Peyer's patch (tissue), 4 donors: Measurements from ENCODE around the gene GADL1. TPM values are rescaled to one million over a fixed set of nuclear protein-coding genes. Genes with fewer than 3 reads are reported as not detected.
A peak's percentile ranks its signal among the peaks of the same experiment; 100 is the strongest.

Source experiments
- DNase-seq, 3 donors: peaks; one replicate each; pipeline ENCODE4 v3.0.0-alpha.2; 2017 to 2019
- H3K27ac ChIP-seq, 4 donors: fragments of 200-600 bp; sonication (generic); one replicate each; pipeline ENCODE4 v1.5.1; 2016 to 2019
- H3K27me3 ChIP-seq, 2 donors: fragments of 200-600 bp; sonication (generic); one replicate each; pipeline ENCODE4 v1.5.1; 2019
- H3K36me3 ChIP-seq, 3 donors: fragments of 200-600 bp; sonication (generic); one replicate each; pipeline ENCODE4 v1.5.1; 2016 to 2019
- H3K4me1 ChIP-seq, 4 donors: fragments of 200-600 bp; sonication (generic); one replicate each; pipeline ENCODE4 v1.5.1; 2016 to 2019
- H3K4me3 ChIP-seq, 4 donors: fragments of 200-600 bp; sonication (generic); 1 replicate in 3 of 4; 2 replicates in 1 of 4; pipeline ENCODE4 v1.5.1; 2016 to 2019; ENCODE audit warnings: mild to moderate bottlenecking in 1 of 4
- H3K9me3 ChIP-seq, 4 donors: fragments of 200-600 bp; sonication (generic); one replicate each; pipeline ENCODE4 v1.5.1; 2016 to 2019; ENCODE audit warnings: mild to moderate bottlenecking in 1 of 4
- CTCF ChIP-seq, 6 experiments: fragments of 450-650 bp in 4 of 6; fragments of 200-600 bp in 2 of 6; sonication (generic) in 1 of 6; IDR thresholded peaks; one replicate each; pipeline ENCODE4 v1.5.1; 2017 to 2019; ENCODE audit warnings: antibody characterized with exemption in 6 of 6, mild to moderate bottlenecking in 3 of 6, moderate library complexity in 1 of 6
- POLR2A ChIP-seq, 2 donors: fragments of 450-650 bp; IDR thresholded peaks; one replicate each; pipeline ENCODE4 v1.5.1; 2017; ENCODE audit warnings: antibody characterized with exemption in 2 of 2, mild to moderate bottlenecking in 2 of 2, moderate library complexity in 2 of 2
- total RNA-seq, 4 donors: library from RNA; depleted of rRNA; stranded (reverse); fragments of >200 nt; gene quantifications; one replicate each; pipeline ENCODE4 v1.1.0, GENCODE V29; 2016

The GADL1 gene
- total RNA-seq, 4 donors from 2014 or later, result not detected

GRCh38 chr3:30695302-30696061 is 199.0 kb downstream of the GADL1 start:
- Histone ChIP-seq H3K4me3 (no peak overlapping the region), H3K36me3 (peaks cover 0 to 43% (median 0%) of the 10 kb centered on the region in 3 donors), H3K9me3 (no peaks in the 10 kb centered on the region), H3K27me3 (no peaks in the 10 kb centered on the region), H3K27ac (no peak overlapping the region), H3K4me1 (peaks cover 0 to 22% (median 0%) of the 10 kb centered on the region in 4 donors)
- DNase-seq, result no peak
- TF ChIP-seq CTCF (IDR thresholded peaks at IDR 0.05), result no peak
- TF ChIP-seq POLR2A (IDR thresholded peaks at IDR 0.05), result no peak

DNA sequence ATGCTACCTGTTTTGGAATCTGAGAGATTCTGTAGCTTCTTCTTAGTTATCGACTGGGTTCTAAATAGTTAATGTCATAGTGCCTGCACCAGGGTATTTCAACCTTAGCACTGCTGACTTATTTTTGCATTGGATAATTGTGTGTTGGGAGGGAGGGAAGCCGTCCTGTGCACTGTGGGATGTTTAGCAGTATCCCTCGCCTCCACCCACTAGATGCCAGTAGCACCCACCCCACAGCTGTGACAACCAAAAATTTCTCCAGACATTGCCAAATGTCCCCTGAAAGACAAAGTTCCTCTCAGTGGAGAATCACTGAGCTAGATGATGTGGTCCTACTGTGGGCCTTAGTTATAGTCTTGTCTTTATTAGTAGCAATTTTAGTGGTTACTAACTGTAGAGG is 199.8 kb downstream of the GADL1 start:
- no peak for TF ChIP-seq POLR2A (IDR thresholded peaks at IDR 0.05)
- TF ChIP-seq CTCF (IDR thresholded peaks at IDR 0.05), result no peak
- Histone ChIP-seq H3K4me3 (no peak overlapping the region), H3K9me3 (no peaks in the 10 kb centered on the region), H3K4me1 (peaks cover 0 to 30% (median 0%) of the 10 kb centered on the region in 4 donors), H3K36me3 (peaks cover 0 to 44% (median 0%) of the 10 kb centered on the region in 3 donors), H3K27ac (no peak overlapping the region), H3K27me3 (no peaks in the 10 kb centered on the region)
- no peak for DNase-seq

DNA sequence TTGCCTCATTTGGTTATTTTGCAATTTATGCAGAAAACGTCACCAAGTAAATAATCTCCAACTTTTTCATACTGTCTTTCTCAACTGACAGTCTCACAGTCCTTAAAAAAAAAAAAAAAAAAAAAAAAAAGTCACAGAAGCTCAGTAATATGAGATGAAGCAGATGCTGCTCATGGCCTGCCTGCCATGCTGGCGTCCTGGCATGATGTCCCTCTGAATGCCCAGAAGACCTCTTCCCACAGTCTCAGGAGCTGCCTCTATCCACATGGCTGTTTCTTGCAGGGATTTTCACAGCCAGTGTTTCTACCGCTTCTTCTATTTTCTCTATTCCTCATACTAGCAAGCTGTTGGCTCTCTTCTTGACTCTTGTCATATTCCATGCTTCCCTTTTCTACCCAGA is 200.3 kb downstream of the GADL1 start:
- TF ChIP-seq POLR2A (IDR thresholded peaks at IDR 0.05), result no peak
- Histone ChIP-seq H3K4me3 (no peak overlapping the region), H3K9me3 (no peaks in the 10 kb centered on the region), H3K4me1 (peaks cover 0 to 34% (median 2%) of the 10 kb centered on the region in 4 donors), H3K27me3 (no peaks in the 10 kb centered on the region), H3K27ac (no peak overlapping the region), H3K36me3 (peaks cover 0 to 44% (median 0%) of the 10 kb centered on the region in 3 donors)
- DNase-seq, result no peak

- peaks cover 0 to 43% (median 0%) of the 10 kb centered on the region in 3 donors for H3K36me3 ChIP-seq
- H3K9me3 ChIP-seq, result no peaks in the 10 kb centered on the region
- H3K4me1 ChIP-seq, result peaks cover 0 to 39% (median 6%) of the 10 kb centered on the region in 4 donors
- no peak overlapping the region for H3K4me3 ChIP-seq
- DNase-seq, result peak in 2 of 3 donors; percentile 42 to 69
- TF ChIP-seq CTCF (IDR thresholded peaks at IDR 0.05), result peak; percentile 32 to 92 (median 90)
- no peak for TF ChIP-seq POLR2A (IDR thresholded peaks at IDR 0.05)
- H3K27me3 ChIP-seq, result no peaks in the 10 kb centered on the region
- peak overlapping the region in 1 of 4 donors; percentile 27 for H3K27ac ChIP-seq
These were observed 200.9 kb downstream of the GADL1 start for GRCh38 chr3:30693470-30694120.

GRCh38 chr3:30692498-30693130 is 201.8 kb downstream of the GADL1 start:
- H3K4me1 ChIP-seq, result peaks cover 0 to 49% (median 7%) of the 10 kb centered on the region in 4 donors
- no peaks in the 10 kb centered on the region for H3K9me3 ChIP-seq
- H3K36me3 ChIP-seq, result peaks cover 0 to 47% (median 0%) of the 10 kb centered on the region in 3 donors
- peak overlapping the region in 1 of 4 donors; percentile 27 for H3K27ac ChIP-seq
- H3K4me3 ChIP-seq, result no peak overlapping the region
- DNase-seq, result no peak
- TF ChIP-seq POLR2A (IDR thresholded peaks at IDR 0.05) (no peak), CTCF (IDR thresholded peaks at IDR 0.05) (no peak)
- no peaks in the 10 kb centered on the region for H3K27me3 ChIP-seq
